GM12801 (cell line): Measurements from ENCODE around the gene NHLH1.

Experiments used
- TF ChIP-seq, protein P1 (sequence below): IDR thresholded peaks from one replicate; pipeline ENCODE4 v1.5.1; 2011; ENCODE audit warnings: control low read depth; ENCODE audit not compliant: insufficient read length; ENCODE audit errors: extremely low read depth

NHLH1 gene

DNA sequence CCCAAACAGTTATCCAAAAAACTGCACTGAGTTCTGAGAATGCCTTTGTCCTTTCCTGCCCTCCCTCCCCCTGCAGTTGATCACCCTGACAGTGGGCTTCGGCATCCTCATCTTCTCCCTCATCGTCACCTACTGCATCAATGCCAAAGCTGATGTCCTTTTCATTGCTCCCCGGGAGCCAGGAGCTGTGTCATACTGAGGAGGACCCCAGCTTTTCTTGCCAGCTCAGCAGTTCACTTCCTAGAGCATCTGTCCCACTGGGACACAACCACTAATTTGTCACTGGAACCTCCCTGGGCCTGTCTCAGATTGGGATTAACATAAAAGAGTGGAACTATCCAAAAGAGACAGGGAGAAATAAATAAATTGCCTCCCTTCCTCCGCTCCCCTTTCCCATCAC, 8.8 kb upstream of the NHLH1 start:
- TF ChIP-seq, protein P1, sequence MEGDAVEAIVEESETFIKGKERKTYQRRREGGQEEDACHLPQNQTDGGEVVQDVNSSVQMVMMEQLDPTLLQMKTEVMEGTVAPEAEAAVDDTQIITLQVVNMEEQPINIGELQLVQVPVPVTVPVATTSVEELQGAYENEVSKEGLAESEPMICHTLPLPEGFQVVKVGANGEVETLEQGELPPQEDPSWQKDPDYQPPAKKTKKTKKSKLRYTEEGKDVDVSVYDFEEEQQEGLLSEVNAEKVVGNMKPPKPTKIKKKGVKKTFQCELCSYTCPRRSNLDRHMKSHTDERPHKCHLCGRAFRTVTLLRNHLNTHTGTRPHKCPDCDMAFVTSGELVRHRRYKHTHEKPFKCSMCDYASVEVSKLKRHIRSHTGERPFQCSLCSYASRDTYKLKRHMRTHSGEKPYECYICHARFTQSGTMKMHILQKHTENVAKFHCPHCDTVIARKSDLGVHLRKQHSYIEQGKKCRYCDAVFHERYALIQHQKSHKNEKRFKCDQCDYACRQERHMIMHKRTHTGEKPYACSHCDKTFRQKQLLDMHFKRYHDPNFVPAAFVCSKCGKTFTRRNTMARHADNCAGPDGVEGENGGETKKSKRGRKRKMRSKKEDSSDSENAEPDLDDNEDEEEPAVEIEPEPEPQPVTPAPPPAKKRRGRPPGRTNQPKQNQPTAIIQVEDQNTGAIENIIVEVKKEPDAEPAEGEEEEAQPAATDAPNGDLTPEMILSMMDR, result no peak

DNA sequence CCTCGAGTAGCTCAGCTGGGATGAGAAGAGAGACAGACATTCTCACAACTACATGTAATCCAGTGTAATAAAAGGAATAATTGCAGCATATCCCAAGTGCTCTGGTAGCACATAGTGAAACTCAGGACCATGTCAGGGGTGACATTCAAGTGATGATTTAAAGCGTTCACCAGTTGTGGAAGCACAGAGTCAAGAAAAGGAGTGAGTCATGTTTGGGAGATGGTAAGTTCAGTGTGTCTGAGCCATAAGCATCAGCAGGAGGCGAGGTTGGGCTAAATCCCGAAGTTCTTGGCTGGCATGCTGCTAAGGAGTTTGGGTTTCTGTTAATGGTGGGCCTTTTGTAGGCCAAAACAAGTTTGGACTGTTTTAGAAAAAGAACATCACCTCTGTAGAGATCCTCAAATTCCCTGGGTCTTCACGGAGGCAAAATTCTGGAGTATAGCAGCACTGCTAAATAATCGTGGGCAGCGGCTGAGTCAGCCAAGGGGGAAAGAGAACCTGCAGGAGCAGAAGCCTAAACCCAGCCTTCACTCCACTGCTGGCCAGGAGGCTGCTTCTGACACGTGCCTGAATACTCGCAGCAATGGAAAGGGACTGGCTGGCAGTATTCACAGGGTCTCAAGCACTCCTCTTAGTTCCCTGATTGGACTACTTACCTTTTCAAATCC, 7.2 kb upstream of the NHLH1 start:
- TF ChIP-seq, protein P1, result no peak

DNA sequence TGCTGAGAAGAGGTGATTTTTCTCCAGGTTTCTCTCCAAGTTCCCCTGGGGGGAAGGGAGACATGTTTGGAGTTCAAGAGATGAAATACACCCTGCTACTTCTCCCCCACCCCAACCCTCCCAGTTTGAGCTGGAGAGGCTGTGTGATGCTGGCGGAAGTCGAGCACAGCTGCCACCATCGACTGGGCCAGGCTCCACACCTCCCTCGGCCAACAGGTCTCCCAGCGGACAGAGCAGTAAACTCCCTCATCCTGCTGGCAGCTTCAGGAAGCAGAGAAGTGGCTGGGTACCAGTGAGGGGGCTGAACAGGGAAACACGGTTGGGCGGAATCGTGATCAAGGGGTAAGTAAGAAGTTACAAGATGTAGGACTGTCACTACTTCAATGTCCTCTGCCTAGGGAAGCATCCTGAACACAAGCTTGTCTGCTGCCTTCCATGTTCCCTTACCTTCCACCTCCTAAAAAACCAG, 6.6 kb upstream of the NHLH1 start:
- TF ChIP-seq, protein P1, result no peak

DNA sequence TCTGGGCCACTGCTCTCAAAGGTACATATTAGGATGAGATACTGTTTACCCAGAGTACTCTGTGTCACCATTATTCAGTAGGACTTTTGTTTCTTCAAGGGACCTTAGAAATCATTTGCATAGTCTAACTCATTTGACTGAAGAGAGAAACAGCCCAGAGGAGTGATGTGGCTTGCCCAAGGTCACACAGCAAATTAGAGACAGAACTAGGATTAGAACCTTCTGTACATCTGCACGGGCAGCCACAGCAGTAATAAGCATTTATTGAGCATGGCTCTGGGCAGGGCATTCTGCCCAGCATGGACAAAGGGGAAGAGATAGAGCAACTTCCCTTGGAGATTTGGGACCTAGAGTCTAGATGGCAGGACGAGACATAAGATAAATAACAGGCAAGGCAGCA, 5.7 kb upstream of the NHLH1 start:
- TF ChIP-seq, protein P1, result no peak

DNA sequence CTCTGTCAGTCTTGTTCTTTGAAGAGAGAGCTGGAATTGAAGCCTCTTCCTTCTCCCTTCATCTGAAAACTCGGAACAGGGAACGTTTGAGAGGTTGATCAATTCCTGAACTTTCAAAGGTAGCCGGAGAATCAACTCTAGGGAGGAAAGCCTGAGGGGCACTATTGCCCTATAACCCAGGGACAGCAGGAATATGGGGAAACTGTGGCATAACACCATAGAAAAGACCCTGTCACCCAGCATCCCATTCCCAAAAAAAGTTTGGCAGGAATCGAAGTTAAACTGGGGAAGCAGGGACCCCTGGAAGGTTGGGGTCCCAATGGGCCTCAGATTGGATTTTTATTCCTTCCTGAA, 5.1 kb upstream of the NHLH1 start:
- TF ChIP-seq, protein P1, result no peak

DNA sequence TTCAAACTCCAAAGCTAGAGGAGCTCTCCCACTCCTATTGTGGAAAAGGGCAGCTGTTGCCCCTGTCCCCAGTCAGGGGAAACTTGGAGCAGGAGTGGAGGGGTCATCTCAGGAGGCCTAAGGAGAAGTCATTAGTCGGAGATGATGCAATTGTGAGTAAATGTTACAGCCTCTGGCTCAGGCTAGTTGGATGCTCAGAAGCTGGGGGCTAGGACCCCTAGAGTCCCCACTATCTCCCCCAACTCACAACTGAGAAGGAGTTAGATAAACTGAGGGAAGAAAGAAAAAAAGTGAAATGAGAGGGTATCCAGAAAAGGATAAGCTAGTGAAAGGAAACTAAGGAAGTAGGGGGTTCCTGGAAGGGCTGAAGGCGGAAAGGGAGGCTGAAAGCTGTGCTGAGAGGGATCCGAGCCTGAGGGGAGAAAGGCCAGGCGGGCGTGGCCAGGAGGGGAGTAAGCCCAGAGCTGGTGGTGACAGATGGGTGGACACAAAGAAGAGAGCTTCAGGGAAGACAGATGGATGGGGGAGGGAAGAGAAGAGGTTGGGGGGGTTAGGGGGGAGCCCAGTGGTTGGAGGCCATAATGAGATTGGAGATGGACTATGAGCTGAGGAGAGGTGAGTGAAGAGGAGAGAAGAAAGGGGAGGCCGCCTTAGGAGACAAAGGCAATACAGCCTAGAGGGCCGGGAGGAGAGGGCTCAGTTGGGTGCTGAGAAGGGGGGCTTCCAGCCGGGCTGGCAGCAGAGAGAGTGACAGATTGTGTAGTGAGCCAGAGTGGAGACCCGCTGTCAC, 4.5 kb upstream of the NHLH1 start:
- TF ChIP-seq, protein P1, result no peak

DNA sequence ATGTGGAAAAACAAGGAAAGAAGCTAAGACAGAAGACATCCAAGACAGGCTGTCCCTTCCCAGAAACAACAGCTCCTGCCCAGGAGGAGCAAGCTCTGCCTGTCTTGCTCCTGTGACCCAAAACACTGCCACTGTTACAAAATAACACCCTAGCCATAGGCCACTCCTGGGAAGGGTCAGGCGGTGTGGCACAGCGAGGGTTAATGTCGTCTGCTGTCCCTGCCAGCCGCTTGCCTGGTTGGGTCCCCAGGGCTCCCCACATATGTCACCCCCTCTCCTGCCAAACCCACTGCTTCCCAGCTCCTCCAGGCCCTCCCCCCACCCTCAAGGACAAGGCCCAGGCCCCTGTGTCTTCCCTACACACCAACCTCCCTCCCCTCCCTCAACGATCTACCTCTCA, 3.9 kb upstream of the NHLH1 start:
- TF ChIP-seq, protein P1, result no peak
